Measurements from ENCODE around the gene REG3G.
"Not testable (repeated sequence)": the region's sequence is repeated elsewhere in the genome, so short reads cannot be mapped to it uniquely, and the experiment has no call there.

REG3G gene

DNA sequence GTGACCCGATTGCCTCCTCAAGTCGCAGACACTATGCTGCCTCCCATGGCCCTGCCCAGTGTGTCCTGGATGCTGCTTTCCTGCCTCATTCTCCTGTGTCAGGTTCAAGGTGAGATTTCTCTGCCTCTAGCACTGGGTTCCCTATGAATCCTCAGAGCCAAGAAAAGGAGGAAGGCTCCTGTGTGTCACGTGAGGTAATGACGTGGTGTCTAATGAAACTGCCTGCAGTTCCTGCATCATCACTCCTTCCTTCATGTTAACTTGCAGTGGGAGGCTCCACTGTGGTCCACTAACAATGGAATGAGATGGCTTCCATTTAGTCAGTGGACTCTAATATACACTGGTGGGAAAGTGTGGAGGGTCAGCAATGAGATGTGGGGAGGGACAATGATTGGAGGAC is 559 bp downstream of the REG3G start:
- DNase-seq: no peak

- no peak for DNase-seq
Observed at GRCh38 chr2:79039944-79040343, 14.4 kb downstream of the REG3G start.

GRCh38 chr2:79041032-79041448 is 15.5 kb downstream of the REG3G start:
- no peak for DNase-seq

GRCh38 chr2:79053486-79053885 is 28.0 kb downstream of the REG3G start:
- not testable (repeated sequence) for DNase-seq

DNA sequence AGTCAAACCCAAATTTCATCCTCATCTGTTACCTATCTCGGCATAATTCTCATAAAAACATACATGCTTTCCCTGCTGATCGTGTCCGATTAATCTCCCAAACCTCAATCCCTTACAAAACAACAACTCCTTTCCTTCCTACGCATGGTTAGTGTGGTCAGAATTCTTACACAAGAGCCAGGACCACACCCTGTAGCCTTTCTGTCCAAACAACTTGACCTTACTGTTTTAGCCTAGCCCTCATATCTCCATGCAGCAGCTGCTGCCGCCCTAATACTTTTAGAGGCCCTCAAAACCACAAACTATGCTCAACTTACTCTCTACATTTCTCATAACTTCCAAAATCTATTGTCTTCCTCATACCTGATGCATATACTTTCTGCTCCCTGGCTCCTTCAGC is 29.3 kb downstream of the REG3G start:
- DNase-seq: not testable (repeated sequence)

DNA sequence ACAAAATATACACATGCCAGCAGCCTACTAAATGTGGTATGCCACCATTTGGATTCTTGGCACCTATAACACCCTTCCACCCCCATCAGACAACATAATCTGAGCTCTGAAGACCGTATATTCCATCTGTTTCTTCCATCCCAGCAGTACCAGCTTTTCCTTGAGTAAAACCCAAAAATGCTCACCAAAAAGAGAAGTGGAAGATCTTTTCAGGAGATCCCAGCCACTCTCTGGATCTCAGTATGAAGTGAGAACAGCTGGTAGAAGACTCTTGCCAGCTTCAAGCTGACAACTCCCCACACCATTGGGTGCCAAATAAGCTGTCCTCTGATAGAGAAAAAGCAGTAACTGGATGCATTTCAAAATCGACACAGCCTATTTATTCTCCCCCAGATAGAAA is 39.7 kb downstream of the REG3G start:
- DNase-seq: no peak

- DNase-seq: no peak
Observed at GRCh38 chr2:79071078-79071477, 45.6 kb downstream of the REG3G start.

All from T-helper 9 cell (primary cell).